Chondrocyte (in vitro differentiated cells): ENCODE measurements around the gene SLC39A11. TPM values are rescaled to one million over a fixed set of nuclear protein-coding genes. Genes with fewer than 3 reads are reported as not detected.

Source experiments
- DNase-seq: peaks from one replicate; pipeline ENCODE4 v3.0.0; 2021; ENCODE audit warnings: mixed read lengths, low spot score
- H3K27ac Mint-ChIP-seq: one replicate; pipeline ENCODE4 v1.8.0; 2021; ENCODE audit warnings: mild to moderate bottlenecking, moderate library complexity, mixed read lengths; ENCODE audit not compliant: unreplicated experiment
- H3K27me3 Mint-ChIP-seq: 2 replicates; pipeline ENCODE4 v1.8.0; 2021; ENCODE audit warnings: low read depth, mixed read lengths
- H3K36me3 Mint-ChIP-seq: 2 replicates; pipeline ENCODE4 v1.8.0; 2021; ENCODE audit warnings: low read depth, mixed read lengths
- H3K4me1 Mint-ChIP-seq: 2 replicates; pipeline ENCODE4 v1.8.0; 2021; ENCODE audit warnings: low read depth, mild to moderate bottlenecking, mixed read lengths
- H3K4me3 Mint-ChIP-seq: one replicate; pipeline ENCODE4 v1.8.0; 2021; ENCODE audit warnings: mild to moderate bottlenecking, moderate library complexity, mixed read lengths; ENCODE audit not compliant: unreplicated experiment
- H3K9me3 Mint-ChIP-seq: 2 replicates; pipeline ENCODE4 v1.8.0; 2021; ENCODE audit warnings: low read depth, mixed read lengths
- CTCF ChIP-seq: fragments of 200-600 bp; sonication (generic); IDR thresholded peaks from 2 replicates; pipeline ENCODE4 v1.5.0; 2021; ENCODE audit warnings: antibody characterized with exemption, mild to moderate bottlenecking, moderate library complexity
- total RNA-seq: library from RNA; stranded (reverse); gene quantifications from 3 replicates; pipeline ENCODE4 v1.2.1, GENCODE V29; 2021

Gene SLC39A11
- total RNA-seq, 1 donor from 2014 or later: 25.3 TPM

- Mint-ChIP-seq H3K27me3 (no peaks in the 10 kb centered on the region), H3K27ac (peak overlapping the region; percentile 84), H3K4me3 (no peak overlapping the region), H3K9me3 (no peaks in the 10 kb centered on the region), H3K36me3 (peaks cover 1% of the 10 kb centered on the region), H3K4me1 (peaks cover 33% of the 10 kb centered on the region)
- no peak for DNase-seq
- TF ChIP-seq CTCF: no peak
These were observed 478.0 kb downstream of the SLC39A11 start for GRCh38 chr17:72614476-72614870.

GRCh38 chr17:72613806-72614292, 478.6 kb downstream of the SLC39A11 start:
- H3K9me3 Mint-ChIP-seq: no peaks in the 10 kb centered on the region
- no peak overlapping the region for H3K4me3 Mint-ChIP-seq
- H3K27me3 Mint-ChIP-seq: no peaks in the 10 kb centered on the region
- H3K36me3 Mint-ChIP-seq: peaks cover 1% of the 10 kb centered on the region
- peaks cover 38% of the 10 kb centered on the region for H3K4me1 Mint-ChIP-seq
- TF ChIP-seq CTCF: no peak
- H3K27ac Mint-ChIP-seq: peak overlapping the region; percentile 84
- no peak for DNase-seq

- no peak for DNase-seq
These were observed 479.1 kb downstream of the SLC39A11 start for GRCh38 chr17:72613396-72613795.

GRCh38 chr17:72611172-72611571, 481.3 kb downstream of the SLC39A11 start:
- Mint-ChIP-seq H3K27ac (no peak overlapping the region), H3K9me3 (peaks cover 20% of the 10 kb centered on the region), H3K4me1 (peaks cover 38% of the 10 kb centered on the region), H3K27me3 (no peaks in the 10 kb centered on the region), H3K4me3 (no peak overlapping the region), H3K36me3 (peaks cover 9% of the 10 kb centered on the region)
- DNase-seq: no peak
- TF ChIP-seq CTCF: no peak

More at GRCh38 chr17:72613396-72613795, 479.1 kb downstream of the SLC39A11 start:
- Mint-ChIP-seq H3K36me3 (peaks cover 1% of the 10 kb centered on the region), H3K27ac (peak overlapping the region; percentile 84), H3K4me3 (no peak overlapping the region), H3K9me3 (peaks cover 4% of the 10 kb centered on the region), H3K4me1 (peaks cover 38% of the 10 kb centered on the region), H3K27me3 (no peaks in the 10 kb centered on the region)
- no peak for TF ChIP-seq CTCF

GRCh38 chr17:72609501-72609900, 483.0 kb downstream of the SLC39A11 start:
- H3K9me3 Mint-ChIP-seq: peaks cover 20% of the 10 kb centered on the region

More at GRCh38 chr17:72609501-72609900, 483.0 kb downstream of the SLC39A11 start:
- Mint-ChIP-seq H3K4me3 (no peak overlapping the region), H3K27me3 (no peaks in the 10 kb centered on the region), H3K4me1 (peaks cover 26% of the 10 kb centered on the region), H3K27ac (no peak overlapping the region), H3K36me3 (peaks cover 9% of the 10 kb centered on the region)
- DNase-seq: no peak
- TF ChIP-seq CTCF: no peak
